ENCODE results near the gene UHRF2.

The UHRF2 gene

GRCh38 chr9:6460189-6460768 lies 47.3 kb downstream of the UHRF2 start:
- DNase-seq (ENCODE audit: low read depth): no peak
- TF ChIP-seq CTCF (IDR thresholded peaks at IDR 0.05; ENCODE audit: insufficient read depth, low read depth, low read length, missing control alignments): no peak

GRCh38 chr9:6461619-6462018 lies 48.6 kb downstream of the UHRF2 start:
- no peak overlapping the region for H3K4me3 ChIP-seq (ENCODE audit: low read length)
- DNase-seq (ENCODE audit: low read depth): no peak
- no peak for TF ChIP-seq CTCF (IDR thresholded peaks at IDR 0.05; ENCODE audit: insufficient read depth, low read depth, low read length, missing control alignments)

More at GRCh38 chr9:6460189-6460768, 47.3 kb downstream of the UHRF2 start:
- H3K4me3 ChIP-seq (ENCODE audit: low read length): no peak overlapping the region

GRCh38 chr9:6467006-6467625 lies 54.1 kb downstream of the UHRF2 start:
- no peak for TF ChIP-seq CTCF (IDR thresholded peaks at IDR 0.05; ENCODE audit: insufficient read depth, low read depth, low read length, missing control alignments)
- peak; percentile 66 for DNase-seq (ENCODE audit: low read depth)
- no peak overlapping the region for H3K4me3 ChIP-seq (ENCODE audit: low read length)

GRCh38 chr9:6471231-6471850 lies 58.3 kb downstream of the UHRF2 start:
- no peak for DNase-seq (ENCODE audit: low read depth)
- no peak overlapping the region for H3K4me3 ChIP-seq (ENCODE audit: low read length)
- TF ChIP-seq CTCF (IDR thresholded peaks at IDR 0.05; ENCODE audit: insufficient read depth, low read depth, low read length, missing control alignments): no peak

GRCh38 chr9:6473151-6473550 lies 60.2 kb downstream of the UHRF2 start:
- TF ChIP-seq CTCF (IDR thresholded peaks at IDR 0.05; ENCODE audit: insufficient read depth, low read depth, low read length, missing control alignments): no peak
- no peak overlapping the region for H3K4me3 ChIP-seq (ENCODE audit: low read length)
- DNase-seq (ENCODE audit: low read depth): no peak

- no peak for TF ChIP-seq CTCF (IDR thresholded peaks at IDR 0.05; ENCODE audit: insufficient read depth, low read depth, low read length, missing control alignments)
- H3K4me3 ChIP-seq (ENCODE audit: low read length): no peak overlapping the region
- no peak for DNase-seq (ENCODE audit: low read depth)
These were observed 67.0 kb downstream of the UHRF2 start for GRCh38 chr9:6479959-6480358.
